IMR-90 (cell line): Measurements from ENCODE around the gene STK32A. TPM values are rescaled to one million over a fixed set of nuclear protein-coding genes. Genes with fewer than 3 reads are reported as not detected.

Source experiments
- ATAC-seq: fragments of 200-7000 bp; cut with Tn5 transposase; 2 replicates; pipeline ENCODE4 v1.9.1; 2020; ENCODE audit warnings: low read depth, mild to moderate bottlenecking, moderate library complexity
- BruUV-seq: library from RNA; stranded (reverse); fragments of 400-500 nt; replicated peaks from 2 replicates; lab custom pipeline; 2021; lab: Mats Ljungman, UMichigan
- CTCF ChIA-PET: fragments of 300-600 bp; formaldehyde crosslinking; extraction: SDS; loops from one replicate; lab custom pipeline; 2021; ENCODE audit warnings: antibody characterized with exemption; lab: Yijun Ruan, JAX
- POLR2A ChIA-PET: fragments of 300-600 bp; sonication (Branson Sonifier 250); formaldehyde crosslinking; loops from one replicate; lab custom pipeline; 2022; ENCODE audit warnings: antibody characterized with exemption; ENCODE audit not compliant: unreplicated experiment; lab: Charles Lee
- DNase-seq: peaks from one replicate; pipeline ENCODE4 v3.0.0; 2013
- H2AFZ ChIP-seq: replicated peaks from 2 replicates; pipeline ENCODE3; 2013; ENCODE audit warnings: low read length, mild to moderate bottlenecking; ENCODE audit not compliant: poor library complexity
- H2AK5ac ChIP-seq: 2 replicates; pipeline ENCODE4 v1.6.1; 2013; ENCODE audit warnings: low read depth, low read length, inconsistent platforms
- H2AK9ac ChIP-seq: replicated peaks from 2 replicates; pipeline ENCODE3; 2013; ENCODE audit warnings: mild to moderate bottlenecking, low read depth, low read length, moderate library complexity; ENCODE audit not compliant: poor library complexity
- H2BK120ac ChIP-seq: 2 replicates; pipeline ENCODE4 v1.6.1; 2013; ENCODE audit warnings: low read depth, low read length, inconsistent platforms
- H2BK15ac ChIP-seq: 3 replicates; pipeline ENCODE4 v1.6.1; 2013; ENCODE audit warnings: low read depth, low read length, inconsistent platforms
- H2BK20ac ChIP-seq: 2 replicates; pipeline ENCODE4 v1.6.1; 2013; ENCODE audit warnings: low read depth, mild to moderate bottlenecking, inconsistent platforms, low read length, moderate library complexity
- H2BK5ac ChIP-seq: 2 replicates; pipeline ENCODE4 v1.6.1; 2013; ENCODE audit warnings: mild to moderate bottlenecking, low read depth, low read length, inconsistent platforms; ENCODE audit not compliant: poor library complexity, severe bottlenecking
- H3K14ac ChIP-seq: replicated peaks from 2 replicates; pipeline ENCODE4 v1.6.1; 2013; ENCODE audit warnings: low read depth, low read length, inconsistent platforms
- H3K18ac ChIP-seq: 2 replicates; pipeline ENCODE4 v1.6.1; 2013; ENCODE audit warnings: low read depth, low read length, control low read depth
- H3K23ac ChIP-seq: 2 replicates; pipeline ENCODE4 v1.6.1; 2013; ENCODE audit warnings: low read depth, low read length, inconsistent platforms
- H3K27ac ChIP-seq: 2 replicates; pipeline ENCODE4 v1.5.1; 2013; ENCODE audit warnings: mild to moderate bottlenecking, control low read depth, low read length; ENCODE audit not compliant: insufficient read depth
- H3K27me3 ChIP-seq: 2 replicates; pipeline ENCODE4 v1.6.1; 2013; ENCODE audit warnings: low read length; ENCODE audit not compliant: control insufficient read depth, insufficient read depth
- H3K36me3 ChIP-seq: 2 replicates; pipeline ENCODE4 v1.6.1; 2013; ENCODE audit warnings: low read length, mixed read lengths; ENCODE audit not compliant: control insufficient read depth, insufficient read depth
- H3K4ac ChIP-seq: 2 replicates; pipeline ENCODE4 v1.6.1; 2013; ENCODE audit warnings: low read depth, low read length, inconsistent platforms
- H3K4me1 ChIP-seq: 2 replicates; pipeline ENCODE4 v1.6.1; 2013; ENCODE audit warnings: low read length, mixed read lengths; ENCODE audit not compliant: control insufficient read depth, insufficient read depth
- H3K4me2 ChIP-seq: 2 replicates; pipeline ENCODE4 v1.6.1; 2013; ENCODE audit warnings: low read depth, mild to moderate bottlenecking, control low read depth, low read length, moderate library complexity
- H3K4me3 ChIP-seq: 2 replicates; pipeline ENCODE4 v1.5.1; 2013; ENCODE audit warnings: low read depth, mild to moderate bottlenecking, control low read depth, low read length, moderate library complexity; ENCODE audit not compliant: insufficient read depth
- H3K56ac ChIP-seq: 2 replicates; pipeline ENCODE4 v1.6.1; 2013; ENCODE audit warnings: low read length, inconsistent platforms; ENCODE audit not compliant: insufficient read depth; ENCODE audit errors: extremely low read depth
- H3K79me1 ChIP-seq, 2 experiments: 2 replicates each; pipeline ENCODE4 v1.6.1; 2013; ENCODE audit warnings: low read length in 2 of 2, inconsistent platforms in 1 of 2, low read depth in 1 of 2
- H3K9ac ChIP-seq: 2 replicates; pipeline ENCODE4 v1.6.1; 2013; ENCODE audit warnings: low read depth, low read length, control low read depth
- H3K9me1 ChIP-seq: 2 replicates; pipeline ENCODE4 v1.6.1; 2013; ENCODE audit warnings: low read length, inconsistent platforms; ENCODE audit not compliant: insufficient read depth
- H3K9me3 ChIP-seq: 2 replicates; pipeline ENCODE4 v1.6.1; 2013; ENCODE audit warnings: low read length; ENCODE audit not compliant: control insufficient read depth, insufficient read depth
- H4K20me1 ChIP-seq: 2 replicates; pipeline ENCODE4 v1.6.1; 2013; ENCODE audit warnings: low read length, inconsistent platforms; ENCODE audit not compliant: insufficient read depth
- H4K5ac ChIP-seq: 2 replicates; pipeline ENCODE4 v1.6.1; 2013; ENCODE audit warnings: mild to moderate bottlenecking, low read depth, low read length, control low read depth
- H4K8ac ChIP-seq, 2 experiments: 2 replicates each; pipeline ENCODE4 v1.6.1; 2013; ENCODE audit warnings: low read depth in 2 of 2, low read length in 2 of 2, control low read depth in 1 of 2, inconsistent platforms in 1 of 2
- H4K91ac ChIP-seq: 2 replicates; pipeline ENCODE4 v1.6.1; 2013; ENCODE audit warnings: low read depth, low read length, inconsistent platforms; ENCODE audit not compliant: insufficient read depth
- BHLHE40 ChIP-seq: fragments of 150-350 bp; IDR thresholded peaks from 2 replicates; pipeline ENCODE4 v1.6.1; 2016; ENCODE audit warnings: mild to moderate bottlenecking, low read depth, low read length
- CEBPB ChIP-seq: IDR thresholded peaks from 2 replicates; pipeline ENCODE4 v1.6.1; 2012; ENCODE audit warnings: low read depth, low read length, improper control_type of control experiment
- CHD1 ChIP-seq: IDR thresholded peaks from 2 replicates; pipeline ENCODE4 v1.6.1; 2012; ENCODE audit warnings: low read depth, low read length, improper control_type of control experiment
- MAFK ChIP-seq: IDR thresholded peaks from 2 replicates; pipeline ENCODE4 v1.6.1; 2012; ENCODE audit warnings: low read depth, low read length, improper control_type of control experiment
- MAZ ChIP-seq: IDR thresholded peaks from 2 replicates; pipeline ENCODE4 v1.6.1; 2012; ENCODE audit warnings: low read depth, mild to moderate bottlenecking, low read length, improper control_type of control experiment, moderate library complexity, borderline replicate concordance
- NFE2L2 ChIP-seq: fragments of 150-350 bp; IDR thresholded peaks from 2 replicates; pipeline ENCODE4 v1.6.1; 2016; ENCODE audit warnings: low read depth, mild to moderate bottlenecking, low read length
- RCOR1 ChIP-seq: IDR thresholded peaks from 2 replicates; pipeline ENCODE4 v1.6.1; 2012; ENCODE audit warnings: mild to moderate bottlenecking, low read length, improper control_type of control experiment; ENCODE audit not compliant: insufficient replicate concordance
- RFX5 ChIP-seq: IDR thresholded peaks from 2 replicates; pipeline ENCODE4 v1.8.0; 2012; ENCODE audit warnings: low read depth, mild to moderate bottlenecking, low read length, moderate library complexity
- SMC3 ChIP-seq: fragments of 150-350 bp; IDR thresholded peaks from 2 replicates; pipeline ENCODE4 v1.6.1; 2016; ENCODE audit warnings: low read depth, mild to moderate bottlenecking, antibody characterized with exemption, low read length, moderate library complexity
- WGBS, 2 experiments: methylation state at CpG; one replicate each; pipeline versions ENCODE4 v1.1.5 to v1.1.7; 2013; ENCODE audit warnings: missing lambda C conversion rate in 2 of 2; ENCODE audit not compliant: insufficient read length in 1 of 2; ENCODE audit errors: extremely low coverage in 2 of 2; 5-methylcytosine and 5-hydroxymethylcytosine counted together
- dilution Hi-C: fragments of 300-500 bp; cut with HindIII; formaldehyde crosslinking; loops from one replicate; pipeline ENCODE4 v1.14.3; 2018; ENCODE audit warnings: low sequenced_read_pairs; ENCODE audit not compliant: unreplicated experiment
- in situ Hi-C: fragments of 300-500 bp; cut with MboI; formaldehyde crosslinking; loops from 3 replicates; pipeline ENCODE4 v1.14.3; 2019; ENCODE audit warnings: low sequenced_read_pairs, inconsistent platforms, mixed read lengths
- intact Hi-C: fragments of 100-400 bp; cut with micrococcal nuclease; formaldehyde crosslinking; loops from 2 replicates; pipeline ENCODE4 v1.10.0; 2022
- polyA plus RNA-seq, 3 experiments: library from polyadenylated mRNA; depleted of rRNA; stranded (reverse); fragments of >200 nt; gene quantifications; 2 replicates each; pipeline ENCODE4 v1.2.3, GENCODE V29; 2012; ENCODE audit warnings: low replicate concordance in 1 of 3
- total RNA-seq: library from RNA; depleted of rRNA; stranded (reverse); fragments of >200 nt; gene quantifications from 2 replicates; pipeline ENCODE4 v1.2.3, GENCODE V29; 2012
- TF ChIP-seq, protein P1 (sequence below): conservative IDR thresholded peaks from 2 replicates; pipeline ENCODE4 v1.5.1; 2012; ENCODE audit warnings: mild to moderate bottlenecking, low read depth, low read length, improper control_type of control experiment

Gene STK32A
- total and polyA plus RNA-seq, 2 of the 4 experiments (the other 2 are of a cell fraction): 0.12 to 0.18 TPM

DNA sequence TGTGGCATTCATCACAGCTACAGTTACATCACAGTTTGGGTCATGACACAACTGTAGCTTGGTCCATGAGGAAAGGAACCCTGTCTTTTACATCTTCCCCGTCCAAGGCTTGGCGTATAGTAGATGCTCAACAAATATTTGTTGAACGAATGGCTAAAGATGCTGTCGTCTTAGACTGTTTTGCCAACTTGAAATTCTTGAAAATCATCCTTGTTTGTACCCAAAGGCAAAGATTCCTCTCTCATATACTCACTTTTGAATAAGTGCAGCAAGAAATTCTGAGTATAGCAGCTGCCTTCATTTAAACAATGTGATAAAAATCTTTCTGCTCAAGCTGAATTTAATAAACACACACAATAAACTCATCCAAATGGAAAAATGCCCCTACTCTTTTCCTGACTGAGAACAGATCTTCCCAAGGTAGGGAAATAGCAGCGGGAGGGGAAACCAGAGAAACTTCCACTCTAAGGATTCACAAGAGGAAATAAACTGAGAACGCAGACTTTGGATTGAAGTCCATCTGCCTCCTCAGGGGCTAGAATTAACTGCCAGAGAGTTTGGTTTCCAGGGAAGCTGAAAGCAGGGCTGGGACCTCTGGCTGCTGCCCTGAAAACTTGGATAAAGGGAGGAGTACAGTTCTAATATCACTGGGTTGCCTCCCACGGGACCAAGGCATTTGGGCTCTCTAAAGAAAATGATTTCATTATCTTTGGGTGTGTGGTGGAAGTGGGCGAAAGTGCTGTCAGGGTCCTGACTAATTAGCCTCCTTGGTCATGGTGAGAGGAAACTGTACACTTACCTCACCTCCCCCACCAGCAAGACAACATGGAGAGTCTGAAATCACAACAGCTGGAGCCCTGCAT lies 175.9 kb downstream of the STK32A start (continued):
- TF ChIP-seq MAFK: no peak

DNA sequence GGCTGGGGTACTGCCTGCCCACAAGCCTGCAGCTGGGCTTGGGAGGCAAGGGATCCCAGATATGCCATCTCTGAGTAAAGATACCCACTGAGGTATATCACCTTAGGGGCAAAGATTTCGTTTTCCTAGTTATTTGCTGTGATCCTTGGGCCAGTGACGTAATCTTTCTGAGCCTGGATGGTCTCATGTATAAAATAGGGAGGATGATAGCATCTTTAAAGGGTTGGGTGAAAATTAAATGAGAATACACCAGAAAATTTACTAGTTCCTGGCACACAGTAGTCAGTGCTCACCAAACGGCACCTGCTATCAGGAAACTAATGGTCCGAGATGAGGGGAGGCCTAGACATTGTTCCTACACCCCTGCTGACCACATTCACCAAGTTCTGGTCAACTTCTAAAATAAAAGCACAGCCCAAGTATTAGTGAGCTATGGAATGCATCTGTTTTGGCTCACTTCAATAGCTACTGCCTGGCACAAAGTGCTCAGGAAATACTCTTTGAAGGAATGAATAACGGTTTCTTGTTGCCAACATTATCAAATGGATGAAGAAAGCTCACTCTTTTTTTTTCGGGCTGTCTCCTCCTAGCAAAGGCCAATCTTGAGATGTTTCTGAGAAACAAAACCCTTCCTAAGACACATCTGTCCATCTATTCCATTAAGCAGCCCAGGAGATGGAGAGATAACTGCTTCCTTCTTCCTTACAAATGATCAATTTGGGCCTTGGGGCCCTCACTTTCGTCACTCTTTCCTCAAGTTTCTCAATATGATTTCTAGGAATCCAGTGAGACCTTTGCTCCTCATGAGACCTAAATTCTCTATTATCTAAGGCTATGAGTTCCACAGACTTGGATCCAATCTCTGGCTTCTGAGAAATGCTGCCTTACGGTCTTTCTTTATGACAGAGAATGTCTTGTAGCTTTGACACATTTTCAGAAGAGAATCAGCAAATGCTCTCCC lies 176.8 kb downstream of the STK32A start:
- H4K8ac ChIP-seq: no peak overlapping the region
- H3K9me1 ChIP-seq: peaks cover 13% of the 10 kb centered on the region
- ChIA-PET CTCF (interaction anchor here (0.6 kb wide), 1 partner anchor 49 kb away, joined by 3 read pairs; no protein-coding TSS in a partner anchor), POLR2A (no interaction called here)
- in situ Hi-C loops (no loop called here), intact Hi-C loops (no loop called here), dilution Hi-C loops (no loop called here)
- no peak for DNase-seq
- H3K56ac ChIP-seq: no peak overlapping the region
- H2AK5ac ChIP-seq: no peak overlapping the region
- H2AK9ac ChIP-seq: no peak overlapping the region
- H3K36me3 ChIP-seq: peaks cover 11% of the 10 kb centered on the region
- peaks cover 7% of the 10 kb centered on the region for H3K4me1 ChIP-seq
- H2BK20ac ChIP-seq: no peak overlapping the region
- no peak overlapping the region for H3K18ac ChIP-seq
- no peak for ATAC-seq
- H3K23ac ChIP-seq: no peak overlapping the region
- H3K4ac ChIP-seq: no peak overlapping the region
- H2BK5ac ChIP-seq: no peak overlapping the region
- no peak overlapping the region for H2AFZ ChIP-seq
- no peak overlapping the region for H3K14ac ChIP-seq
- H4K91ac ChIP-seq: no peak overlapping the region
- no peaks in the 10 kb centered on the region for H3K27me3 ChIP-seq
- no peak overlapping the region for H3K4me3 ChIP-seq
- H3K27ac ChIP-seq: no peak overlapping the region
- H4K20me1 ChIP-seq: no peaks in the 10 kb centered on the region
- H3K9ac ChIP-seq: no peak overlapping the region
- no peak overlapping the region for H2BK15ac ChIP-seq
- H3K4me2 ChIP-seq: no peak overlapping the region
- WGBS, 2 experiments: 100% methylated on average over 1 of the region's 8 CpGs; no CpG with 5 or more reads in 1 of the 2 experiments
- no TSS peak for BruUV-seq
- peaks cover 0 to 11% of the 10 kb centered on the region in 2 experiments; a peak in 1 of 4 replicates for H3K79me1 ChIP-seq
- H2BK120ac ChIP-seq: no peak overlapping the region
- no peak overlapping the region for H4K5ac ChIP-seq
- no peaks in the 10 kb centered on the region for H3K9me3 ChIP-seq
- TF ChIP-seq BHLHE40 (no peak), RFX5 (no peak), NFE2L2 (no peak), SMC3 (no peak), MAZ (no peak), CEBPB (no peak), RCOR1 (no peak), MAFK (no peak), CHD1 (no peak)
- TF ChIP-seq, protein P1, sequence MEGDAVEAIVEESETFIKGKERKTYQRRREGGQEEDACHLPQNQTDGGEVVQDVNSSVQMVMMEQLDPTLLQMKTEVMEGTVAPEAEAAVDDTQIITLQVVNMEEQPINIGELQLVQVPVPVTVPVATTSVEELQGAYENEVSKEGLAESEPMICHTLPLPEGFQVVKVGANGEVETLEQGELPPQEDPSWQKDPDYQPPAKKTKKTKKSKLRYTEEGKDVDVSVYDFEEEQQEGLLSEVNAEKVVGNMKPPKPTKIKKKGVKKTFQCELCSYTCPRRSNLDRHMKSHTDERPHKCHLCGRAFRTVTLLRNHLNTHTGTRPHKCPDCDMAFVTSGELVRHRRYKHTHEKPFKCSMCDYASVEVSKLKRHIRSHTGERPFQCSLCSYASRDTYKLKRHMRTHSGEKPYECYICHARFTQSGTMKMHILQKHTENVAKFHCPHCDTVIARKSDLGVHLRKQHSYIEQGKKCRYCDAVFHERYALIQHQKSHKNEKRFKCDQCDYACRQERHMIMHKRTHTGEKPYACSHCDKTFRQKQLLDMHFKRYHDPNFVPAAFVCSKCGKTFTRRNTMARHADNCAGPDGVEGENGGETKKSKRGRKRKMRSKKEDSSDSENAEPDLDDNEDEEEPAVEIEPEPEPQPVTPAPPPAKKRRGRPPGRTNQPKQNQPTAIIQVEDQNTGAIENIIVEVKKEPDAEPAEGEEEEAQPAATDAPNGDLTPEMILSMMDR: no peak
